ENCODE measurements around the gene DCLK1.

DCLK1 gene

DNA sequence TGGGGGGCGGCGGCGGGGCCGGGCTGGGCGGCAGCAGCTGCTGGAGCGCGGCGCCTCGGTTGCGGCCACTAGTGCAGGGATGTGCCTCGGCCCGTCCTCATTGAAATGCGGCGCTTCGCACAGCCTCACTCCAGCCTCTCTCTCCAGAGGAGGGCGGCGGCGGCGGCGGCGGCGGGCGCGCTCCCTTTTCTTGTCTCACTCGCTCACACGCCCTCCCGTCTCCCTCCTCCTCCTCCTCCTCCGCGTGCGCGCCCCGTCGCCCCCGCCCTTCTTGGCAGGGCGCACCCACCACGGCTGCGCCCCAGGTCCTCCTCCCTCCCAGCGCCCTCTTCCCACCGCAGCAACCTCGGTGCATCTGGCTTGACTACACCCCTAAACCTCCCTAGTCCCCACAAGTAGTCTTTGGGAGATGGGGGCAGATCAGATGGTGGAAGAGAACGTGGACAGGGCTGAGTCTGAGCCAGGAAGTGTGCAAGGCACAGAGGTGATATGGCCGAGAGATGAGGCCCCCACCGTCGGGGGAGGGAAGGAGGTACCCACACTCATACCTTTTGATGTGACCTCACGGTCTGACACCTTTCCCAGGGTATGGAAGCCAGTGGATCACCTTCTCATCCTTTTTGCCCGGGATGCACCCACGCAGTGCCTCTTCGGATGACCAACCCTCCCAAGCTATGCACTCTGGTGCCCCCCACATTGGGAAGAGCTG is at the start of gene DCLK1:
Gene DCLK1, minus strand, starts transcription at position 161 of the 709 bp plus-strand sequence.
- DNase-seq = peak in 1 of 2 experiments; percentile 33

DNA sequence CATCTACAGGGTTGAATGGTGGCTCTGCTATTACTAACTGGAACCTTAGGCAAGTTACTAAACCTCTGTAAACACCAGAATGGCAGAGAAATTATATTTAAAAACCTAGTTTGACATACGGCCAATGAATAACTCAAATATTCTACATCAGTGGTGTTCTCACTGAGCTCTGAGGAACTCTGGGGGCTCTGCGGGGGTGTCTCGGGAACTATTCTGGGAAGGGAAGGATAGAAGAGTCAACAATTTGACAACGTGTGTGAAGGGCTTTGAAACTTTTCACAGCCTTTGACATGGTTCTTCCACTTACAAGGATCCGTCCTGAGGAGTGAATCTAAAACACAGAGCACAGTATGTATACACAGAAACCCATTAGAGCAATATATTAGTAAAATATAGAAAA is 44.4 kb upstream of the DCLK1 start:
- no peak for DNase-seq

- no peak for DNase-seq
Measured at GRCh38 chr13:36174923-36175322, 43.7 kb upstream of the DCLK1 start.

DNA sequence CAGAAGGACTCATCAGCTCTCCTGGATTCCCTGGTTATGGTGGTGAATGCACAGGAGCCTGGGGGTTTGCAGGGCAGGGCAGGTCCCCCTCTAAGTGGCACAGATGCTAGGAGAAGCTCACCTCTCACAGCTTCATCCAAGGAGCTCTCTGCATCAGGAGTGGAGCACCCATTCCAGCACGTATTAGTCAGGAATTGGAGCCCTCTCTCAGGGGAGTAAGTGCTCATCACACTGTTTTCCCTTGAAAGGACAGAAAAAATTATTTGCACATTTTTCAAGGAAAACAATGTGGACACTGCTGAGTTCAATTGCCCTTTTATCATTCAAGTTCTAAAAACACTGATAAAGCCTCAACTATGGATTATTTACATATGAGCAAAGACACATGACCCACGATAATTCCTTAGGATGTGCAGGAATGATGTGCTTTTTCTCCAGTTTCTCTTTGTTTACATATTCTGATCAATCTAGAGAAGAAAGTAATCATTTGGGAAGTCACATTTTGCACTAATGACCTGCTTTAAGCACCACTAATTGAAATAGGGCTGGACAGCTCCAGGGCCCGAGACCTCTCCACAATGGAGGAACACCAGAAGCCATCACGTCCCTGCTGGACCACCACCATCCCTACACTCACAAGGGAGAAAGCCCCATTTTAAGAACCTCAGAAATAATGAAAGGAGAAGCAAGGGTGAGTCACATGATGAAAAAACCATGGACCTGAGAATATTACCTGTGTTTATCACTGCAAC is 42.6 kb upstream of the DCLK1 start:
- DNase-seq = no peak

DNA sequence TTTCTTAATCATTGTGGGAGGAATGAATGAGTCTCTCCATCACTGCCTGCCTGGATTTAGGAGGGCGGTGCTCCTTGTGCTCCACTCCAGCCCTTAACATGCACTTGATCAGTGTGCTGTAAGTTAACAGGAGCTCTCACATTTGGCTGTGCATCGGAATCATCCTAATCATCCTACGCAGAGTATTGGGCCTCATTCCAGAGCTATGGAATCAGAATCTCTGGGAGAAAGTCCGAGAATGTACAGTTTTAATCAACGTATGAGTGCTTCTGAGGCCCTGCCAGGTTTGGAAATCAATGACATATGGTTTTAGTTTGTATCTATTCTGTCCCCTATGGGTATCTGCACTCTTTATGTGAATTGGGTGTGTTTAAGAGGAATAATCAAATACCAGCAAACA is 34.9 kb upstream of the DCLK1 start:
- no peak for DNase-seq

- DNase-seq = peak; percentile 22 to 69
Measured at GRCh38 chr13:36163809-36164308, 32.7 kb upstream of the DCLK1 start.

GRCh38 chr13:36163286-36163685 is 32.1 kb upstream of the DCLK1 start:
- peak in 1 of 2 experiments; percentile 66 for DNase-seq

GRCh38 chr13:36160297-36160696 is 29.1 kb upstream of the DCLK1 start:
- no peak for DNase-seq

GRCh38 chr13:36158611-36159010 is 27.4 kb upstream of the DCLK1 start:
- DNase-seq = no peak

DNA sequence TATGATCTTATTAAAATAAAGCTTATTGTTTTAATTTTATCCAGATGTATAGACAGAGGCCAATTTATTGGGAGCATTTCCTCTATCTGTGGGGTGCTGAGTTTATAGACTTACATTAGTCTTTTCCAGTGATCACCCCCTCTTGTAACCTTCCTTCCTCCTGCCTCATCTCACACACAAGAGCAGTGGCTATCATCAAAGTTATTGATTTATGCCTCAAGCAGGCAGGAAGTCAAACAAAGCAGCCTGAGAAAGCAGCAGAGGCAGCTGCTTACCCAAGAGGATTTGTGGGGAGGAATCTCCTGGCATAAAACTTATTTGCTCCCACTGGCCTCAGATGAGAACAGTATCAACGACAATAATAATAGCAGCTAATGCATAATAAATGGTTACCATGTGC is 26.3 kb upstream of the DCLK1 start:
- no peak for DNase-seq

DNA sequence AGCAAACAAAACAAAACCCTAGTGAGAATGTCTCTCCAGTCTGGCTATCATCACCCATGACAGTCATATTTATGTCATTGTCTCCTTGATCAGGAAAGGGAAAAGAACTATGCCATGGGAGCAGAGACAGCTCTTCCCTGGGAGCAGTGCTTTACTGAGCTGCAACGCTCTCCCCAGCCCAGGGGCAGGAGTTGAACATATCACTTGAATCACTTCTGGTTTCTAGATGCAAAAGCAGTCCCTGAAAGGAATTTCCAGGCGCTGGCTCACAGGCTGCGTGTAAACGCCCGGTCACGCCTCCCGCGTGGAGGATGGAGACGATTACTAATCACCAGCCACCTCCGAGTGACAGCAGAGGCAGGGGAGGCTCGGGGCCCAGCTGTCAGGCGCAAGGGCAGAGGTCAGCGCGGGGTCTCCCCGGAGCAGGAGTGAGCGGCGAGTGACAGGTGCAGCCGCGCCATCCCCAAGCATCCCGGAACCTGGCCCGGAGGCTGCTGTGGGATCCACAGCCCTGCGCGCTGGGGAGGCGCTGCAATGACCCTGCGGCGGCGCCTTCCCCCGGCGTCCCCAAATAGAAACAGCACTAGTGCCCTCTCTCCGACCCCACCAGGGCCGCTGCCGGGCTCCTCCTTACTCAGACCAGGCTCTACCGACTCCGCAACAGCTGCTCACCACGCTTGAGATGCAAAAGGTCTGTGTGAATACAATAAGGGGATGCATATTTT is 23.5 kb upstream of the DCLK1 start:
- DNase-seq = no peak

DNA sequence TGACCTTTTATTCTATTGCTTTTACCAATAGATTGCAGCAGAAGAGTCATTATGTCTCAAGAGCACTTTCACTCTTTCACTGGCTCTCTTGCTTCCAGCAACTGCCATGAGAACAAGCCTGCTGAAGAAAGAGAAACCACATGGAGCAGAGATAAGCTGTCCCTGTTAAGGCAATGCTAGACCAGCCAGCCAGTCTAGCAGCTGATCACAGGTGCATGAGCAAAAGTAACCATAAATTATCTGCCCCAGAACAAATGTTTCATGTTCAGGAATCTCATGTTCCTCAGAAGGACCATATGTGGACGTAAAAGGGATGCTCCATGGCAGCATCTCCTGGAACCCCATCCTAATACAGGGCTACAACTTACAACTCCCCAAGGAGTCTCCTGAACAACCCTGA is 20.4 kb upstream of the DCLK1 start:
- no peak for DNase-seq

DNA sequence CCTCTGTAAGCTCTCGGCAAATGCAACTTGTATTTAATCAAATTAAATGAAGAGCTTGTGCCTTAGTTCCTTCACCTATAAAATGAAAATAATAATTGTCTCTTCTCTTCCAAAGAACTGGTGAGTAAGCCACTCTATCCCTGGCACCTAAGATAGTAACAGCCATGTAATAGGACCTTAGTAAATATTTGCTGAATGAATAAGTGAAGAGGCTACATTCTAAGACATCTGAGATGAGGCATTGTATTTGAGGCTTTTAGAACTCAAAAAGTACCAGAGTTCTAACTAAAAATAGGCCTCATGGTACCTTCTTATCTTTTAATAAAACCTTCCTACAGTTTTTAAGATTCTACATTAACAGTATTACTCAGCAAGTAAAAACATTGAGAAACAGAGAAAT is 17.3 kb upstream of the DCLK1 start:
- DNase-seq = no peak

- DNase-seq = no peak
Measured at GRCh38 chr13:36147330-36147729, 16.1 kb upstream of the DCLK1 start.

DNA sequence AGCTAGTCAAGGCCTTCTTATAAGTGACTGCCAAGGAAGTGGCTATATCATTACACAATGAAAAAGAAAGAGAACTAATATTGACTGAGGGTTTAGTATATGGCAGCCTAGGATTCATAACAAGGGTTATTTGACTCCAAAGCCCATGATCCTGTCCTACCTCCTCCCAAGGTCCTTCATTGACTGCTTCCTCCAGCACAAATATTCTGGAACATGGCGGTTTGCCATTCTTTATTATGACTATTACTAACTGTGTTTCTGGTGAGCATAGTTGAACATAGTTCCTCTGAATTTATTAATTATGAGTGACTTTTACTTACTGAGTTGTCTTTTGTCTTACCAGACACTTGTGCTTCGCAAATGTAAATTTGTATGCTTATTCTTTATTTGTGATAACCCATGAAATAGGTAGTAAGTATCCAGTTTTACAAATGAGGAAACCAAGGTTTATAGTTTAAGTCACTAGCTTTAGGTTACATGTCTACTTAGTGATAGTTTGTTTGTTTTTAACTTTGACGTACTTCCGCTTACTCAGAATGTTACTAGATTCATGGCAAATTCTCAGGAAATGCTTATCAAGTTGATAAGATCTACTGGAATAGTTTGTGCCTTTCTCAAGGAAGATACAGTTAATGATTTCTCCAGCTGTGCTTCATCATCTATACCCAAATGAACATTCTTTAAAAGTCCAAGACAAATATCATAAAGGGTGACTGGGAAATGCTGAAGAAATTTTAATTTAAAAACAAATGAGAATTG is 15.5 kb upstream of the DCLK1 start:
- DNase-seq = no peak

- DNase-seq = no peak
Measured at GRCh38 chr13:36143738-36144137, 12.6 kb upstream of the DCLK1 start.

DNA sequence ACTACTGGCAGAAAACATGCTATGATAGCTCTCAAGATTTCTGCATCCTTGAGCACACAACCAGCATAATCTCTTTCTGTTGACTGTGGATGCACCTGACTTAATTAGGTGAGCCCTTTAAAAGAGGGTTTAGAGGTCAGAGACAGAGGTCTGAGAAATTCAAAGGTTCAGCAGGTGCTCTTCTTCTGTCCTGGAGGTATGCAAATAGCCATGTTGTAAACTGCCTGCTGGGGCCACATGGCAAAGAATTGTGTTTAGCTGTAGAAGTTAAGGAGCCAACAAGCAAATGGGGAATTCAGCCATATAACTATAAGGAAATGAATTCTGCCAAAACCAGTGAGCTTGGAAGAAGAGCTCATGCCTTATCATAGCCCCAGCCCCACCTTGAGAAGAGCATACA is 11.6 kb upstream of the DCLK1 start:
- no peak for DNase-seq

GRCh38 chr13:36135876-36136275 is 4.7 kb upstream of the DCLK1 start:
- no peak for DNase-seq

DNA sequence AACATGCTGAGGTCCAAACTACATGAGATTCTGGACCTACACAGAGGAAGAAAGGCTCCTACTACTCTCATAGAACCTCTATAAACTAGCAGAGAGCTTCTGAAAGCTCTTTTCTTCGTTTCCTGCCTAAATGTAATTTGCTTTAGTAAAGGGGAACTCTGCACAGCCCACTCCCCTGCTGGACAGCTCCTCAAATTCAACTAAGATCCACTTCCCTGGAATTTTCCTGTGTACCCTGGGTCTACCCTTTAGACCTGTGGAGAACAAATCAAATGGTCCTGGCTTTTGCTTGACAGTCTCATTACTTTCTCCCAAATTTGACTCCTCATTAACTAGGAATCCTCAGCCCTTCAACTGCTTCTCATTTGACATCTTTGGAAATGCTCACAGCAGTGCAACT is 3.5 kb upstream of the DCLK1 start:
- no peak for DNase-seq

- no peak for DNase-seq
Measured at GRCh38 chr13:36133950-36134626, 2.9 kb upstream of the DCLK1 start.

GRCh38 chr13:36132376-36132775 is 1.2 kb upstream of the DCLK1 start:
- DNase-seq = no peak

DNA sequence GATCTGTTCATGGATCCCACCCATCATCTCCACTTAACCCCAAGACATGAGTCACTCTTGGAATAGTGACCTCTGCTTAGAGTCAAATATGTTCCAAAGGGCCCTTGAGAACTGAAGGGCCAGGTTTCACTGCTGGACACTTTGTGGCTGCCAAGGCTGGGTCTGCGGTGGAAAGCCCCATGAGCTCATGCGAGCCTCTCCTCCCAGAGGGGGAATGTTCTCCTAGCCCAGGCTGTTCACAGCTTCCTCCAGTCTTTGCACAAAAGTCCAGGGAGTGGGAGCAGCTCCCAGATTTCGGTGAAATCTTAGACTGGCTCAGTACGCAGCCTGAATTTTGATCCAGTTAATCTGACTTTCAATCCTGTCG is 732 bp upstream of the DCLK1 start:
- DNase-seq = no peak

All from NCI-H446 (cell line).